ENCODE results near the gene ITGB5.

ITGB5 gene

GRCh38 chr3:124887177-124887931 is at the start of gene ITGB5:
TSS of gene ITGB5 (minus strand) at chr3:124887365. CDS start at chr3:124887000, 365 bp downstream.
- peak; percentile 75 for DNase-seq

- DNase-seq, result no peak
These were observed 48.8 kb upstream of the ITGB5 start for GRCh38 chr3:124935794-124936542.

- no peak for DNase-seq
These were observed 48.1 kb upstream of the ITGB5 start for GRCh38 chr3:124935264-124935663.

- peak; percentile 7 for DNase-seq
These were observed 47.4 kb upstream of the ITGB5 start, which contains the start of gene MUC13 for GRCh38 chr3:124934577-124934976. TSS of gene MUC13 (minus strand) at chr3:124934751. CDS start at chr3:124934712, 39 bp downstream.

GRCh38 chr3:124928333-124929202 is 41.4 kb upstream of the ITGB5 start:
- DNase-seq, result peak; percentile 70

GRCh38 chr3:124927574-124928045 is 40.4 kb upstream of the ITGB5 start:
- no peak for DNase-seq

GRCh38 chr3:124926426-124927101 is 39.4 kb upstream of the ITGB5 start:
- DNase-seq, result no peak

- DNase-seq, result no peak
These were observed 37.6 kb upstream of the ITGB5 start for GRCh38 chr3:124924741-124925140.

GRCh38 chr3:124923833-124924232 is 36.7 kb upstream of the ITGB5 start:
- DNase-seq, result peak; percentile 14

- no peak for DNase-seq
These were observed 33.6 kb upstream of the ITGB5 start for GRCh38 chr3:124920718-124921117.

GRCh38 chr3:124919756-124920155 is 32.6 kb upstream of the ITGB5 start:
- DNase-seq, result peak; percentile 52

GRCh38 chr3:124918524-124918923 is 31.4 kb upstream of the ITGB5 start:
- DNase-seq, result no peak

GRCh38 chr3:124916837-124917409 is 29.8 kb upstream of the ITGB5 start:
- no peak for DNase-seq

GRCh38 chr3:124915254-124915653 is 28.1 kb upstream of the ITGB5 start:
- DNase-seq, result no peak

GRCh38 chr3:124907957-124908356 is 20.8 kb upstream of the ITGB5 start:
- DNase-seq, result no peak

GRCh38 chr3:124904835-124905492 is 17.8 kb upstream of the ITGB5 start:
- no peak for DNase-seq

- peak; percentile 40 for DNase-seq
These were observed 17.0 kb upstream of the ITGB5 start for GRCh38 chr3:124903896-124904834.

- DNase-seq, result no peak
These were observed 9.8 kb upstream of the ITGB5 start for GRCh38 chr3:124896824-124897526.

GRCh38 chr3:124895756-124896155 is 8.6 kb upstream of the ITGB5 start:
- DNase-seq, result no peak

- no peak for DNase-seq
These were observed 6.4 kb upstream of the ITGB5 start for GRCh38 chr3:124893526-124893925.

All from fibroblast of skin of right quadriceps (primary cell).